WERI-Rb-1 (cell line): ENCODE measurements around the gene ATP5PO.

Experiments used
- DNase-seq: peaks from one replicate; pipeline ENCODE4 v3.0.0-alpha.2; 2020
- H3K27ac ChIP-seq: fragments of 250-450 bp; sonication (Bioruptor Pico); 2 replicates; pipeline ENCODE4 v1.5.1; 2020; ENCODE audit warnings: mild to moderate bottlenecking, moderate library complexity
- H3K27me3 ChIP-seq: fragments of 250-450 bp; sonication (Bioruptor Pico); 2 replicates; pipeline ENCODE4 v1.5.1; 2021; ENCODE audit warnings: mild to moderate bottlenecking, low read depth, moderate library complexity; ENCODE audit not compliant: insufficient read depth, severe bottlenecking
- H3K36me3 ChIP-seq: fragments of 250-450 bp; sonication (Bioruptor Pico); 2 replicates; pipeline ENCODE4 v1.5.1; 2020; ENCODE audit warnings: mild to moderate bottlenecking, moderate library complexity
- H3K4me3 ChIP-seq: 2 replicates; pipeline ENCODE4 v1.5.1; 2011; ENCODE audit warnings: low read depth, mild to moderate bottlenecking, control low read depth, low read length
- H3K9me3 ChIP-seq: fragments of 250-450 bp; sonication (Bioruptor Pico); 2 replicates; pipeline ENCODE4 v1.5.1; 2021; ENCODE audit warnings: mild to moderate bottlenecking, moderate library complexity; ENCODE audit not compliant: severe bottlenecking
- TF ChIP-seq, protein P1 (sequence below): IDR thresholded peaks from 2 replicates; pipeline ENCODE4 v1.5.1; 2011; ENCODE audit warnings: low read depth, mild to moderate bottlenecking, control low read depth, inconsistent platforms, low read length

ATP5PO gene

DNA sequence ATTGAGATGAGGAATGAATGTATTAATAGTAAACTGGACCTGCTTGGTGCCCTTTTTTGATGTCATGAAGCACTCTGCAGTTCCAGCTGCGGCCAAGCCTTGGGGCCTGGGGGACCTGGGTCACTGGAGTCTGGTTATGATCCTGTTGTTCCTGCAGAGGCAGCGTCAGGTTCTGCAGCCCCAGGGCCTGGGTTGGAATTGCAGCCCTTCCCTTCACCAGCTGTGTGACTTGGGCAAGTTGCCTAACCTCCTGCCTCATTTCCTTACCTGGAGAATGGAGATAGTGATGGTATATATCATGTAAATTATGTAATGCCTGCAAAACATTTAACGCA, 9.1 kb upstream of the ATP5PO start:
- no peaks in the 10 kb centered on the region for H3K36me3 ChIP-seq
- H3K27ac ChIP-seq: no peak overlapping the region
- H3K27me3 ChIP-seq: peaks cover 23% of the 10 kb centered on the region
- TF ChIP-seq, protein P1, sequence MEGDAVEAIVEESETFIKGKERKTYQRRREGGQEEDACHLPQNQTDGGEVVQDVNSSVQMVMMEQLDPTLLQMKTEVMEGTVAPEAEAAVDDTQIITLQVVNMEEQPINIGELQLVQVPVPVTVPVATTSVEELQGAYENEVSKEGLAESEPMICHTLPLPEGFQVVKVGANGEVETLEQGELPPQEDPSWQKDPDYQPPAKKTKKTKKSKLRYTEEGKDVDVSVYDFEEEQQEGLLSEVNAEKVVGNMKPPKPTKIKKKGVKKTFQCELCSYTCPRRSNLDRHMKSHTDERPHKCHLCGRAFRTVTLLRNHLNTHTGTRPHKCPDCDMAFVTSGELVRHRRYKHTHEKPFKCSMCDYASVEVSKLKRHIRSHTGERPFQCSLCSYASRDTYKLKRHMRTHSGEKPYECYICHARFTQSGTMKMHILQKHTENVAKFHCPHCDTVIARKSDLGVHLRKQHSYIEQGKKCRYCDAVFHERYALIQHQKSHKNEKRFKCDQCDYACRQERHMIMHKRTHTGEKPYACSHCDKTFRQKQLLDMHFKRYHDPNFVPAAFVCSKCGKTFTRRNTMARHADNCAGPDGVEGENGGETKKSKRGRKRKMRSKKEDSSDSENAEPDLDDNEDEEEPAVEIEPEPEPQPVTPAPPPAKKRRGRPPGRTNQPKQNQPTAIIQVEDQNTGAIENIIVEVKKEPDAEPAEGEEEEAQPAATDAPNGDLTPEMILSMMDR: no peak
- no peaks in the 10 kb centered on the region for H3K9me3 ChIP-seq
- no peak for DNase-seq
- no peak overlapping the region for H3K4me3 ChIP-seq

DNA sequence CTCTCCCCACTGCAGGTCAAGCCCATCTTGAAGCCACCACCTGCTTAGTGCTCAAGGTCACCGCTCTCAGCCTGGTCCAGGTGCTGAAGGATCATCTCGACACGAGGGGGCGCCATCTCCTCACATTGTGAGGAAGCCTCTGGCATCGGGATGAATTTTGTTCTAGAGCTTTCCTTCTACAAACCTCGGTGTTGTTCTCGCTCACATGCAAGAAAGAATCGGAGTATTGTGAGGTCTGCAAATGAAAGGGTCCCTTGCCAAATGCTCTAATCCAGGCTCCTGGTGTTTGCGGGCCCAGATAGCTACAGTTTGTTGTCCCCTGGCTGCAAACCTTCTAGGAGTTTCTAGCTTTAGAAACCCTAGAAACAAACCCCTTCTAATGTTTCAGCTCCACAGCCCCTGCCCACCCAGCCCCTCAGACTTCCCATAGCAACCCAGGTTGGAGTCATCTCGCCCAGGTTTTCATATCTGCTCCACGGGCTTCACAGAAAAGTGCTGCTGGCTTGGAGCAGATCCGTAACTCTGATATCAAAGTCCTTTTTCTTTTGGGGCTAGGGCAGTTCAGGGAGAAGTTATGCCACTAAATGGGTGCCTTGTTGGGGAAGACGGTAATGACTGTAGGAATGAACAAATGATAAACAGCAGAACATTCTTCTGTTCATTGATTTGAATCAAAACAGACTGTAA, 8.6 kb upstream of the ATP5PO start:
- no peaks in the 10 kb centered on the region for H3K9me3 ChIP-seq
- H3K27me3 ChIP-seq: peaks cover 23% of the 10 kb centered on the region
- DNase-seq: peak; percentile 87
- TF ChIP-seq, protein P1: peak; percentile 98
- H3K27ac ChIP-seq: no peak overlapping the region
- no peak overlapping the region for H3K4me3 ChIP-seq
- H3K36me3 ChIP-seq: no peaks in the 10 kb centered on the region

DNA sequence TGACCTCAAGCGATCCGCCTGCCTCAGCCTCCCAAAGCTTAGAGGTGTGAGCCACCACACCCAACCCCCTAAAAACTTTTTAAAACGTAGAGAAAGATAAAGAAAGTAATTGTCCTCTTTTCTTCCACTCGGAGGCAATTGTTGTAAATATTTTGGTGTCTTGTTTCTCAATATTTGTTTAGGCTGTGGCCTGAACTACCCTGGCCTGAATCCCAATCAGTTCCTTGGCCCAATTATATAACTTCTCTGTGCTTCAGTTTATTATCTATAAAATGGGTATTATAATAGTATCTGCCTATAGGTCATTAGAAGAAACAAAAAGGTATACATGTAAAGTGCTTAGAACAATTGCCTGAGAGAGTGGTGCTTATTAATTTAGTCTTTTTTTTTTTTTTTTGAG, 1.8 kb upstream of the ATP5PO start:
- H3K4me3 ChIP-seq: no peak overlapping the region
- TF ChIP-seq, protein P1: no peak
- H3K36me3 ChIP-seq: peaks cover 18% of the 10 kb centered on the region
- no peaks in the 10 kb centered on the region for H3K9me3 ChIP-seq
- no peak overlapping the region for H3K27ac ChIP-seq
- DNase-seq: no peak
- peaks cover 11% of the 10 kb centered on the region for H3K27me3 ChIP-seq

DNA sequence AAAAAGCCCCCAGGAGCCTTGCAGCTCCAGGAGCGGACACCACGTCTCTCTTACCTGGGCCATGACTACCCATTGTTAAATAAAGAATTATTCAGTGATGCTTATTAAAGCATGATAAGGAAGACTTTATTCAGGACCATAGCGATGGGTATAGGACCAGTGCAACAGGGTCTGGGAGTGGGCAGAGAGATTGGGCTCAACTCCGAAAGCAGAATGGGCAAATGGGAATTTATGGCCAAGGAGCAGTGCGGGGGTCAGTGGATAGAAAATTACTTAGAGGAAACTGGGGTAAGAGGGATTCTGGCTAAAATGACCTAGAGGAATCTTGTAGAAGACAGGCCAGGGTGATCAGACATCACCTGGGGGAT, 580 bp upstream of the ATP5PO start:
- H3K36me3 ChIP-seq: peaks cover 29% of the 10 kb centered on the region

DNA sequence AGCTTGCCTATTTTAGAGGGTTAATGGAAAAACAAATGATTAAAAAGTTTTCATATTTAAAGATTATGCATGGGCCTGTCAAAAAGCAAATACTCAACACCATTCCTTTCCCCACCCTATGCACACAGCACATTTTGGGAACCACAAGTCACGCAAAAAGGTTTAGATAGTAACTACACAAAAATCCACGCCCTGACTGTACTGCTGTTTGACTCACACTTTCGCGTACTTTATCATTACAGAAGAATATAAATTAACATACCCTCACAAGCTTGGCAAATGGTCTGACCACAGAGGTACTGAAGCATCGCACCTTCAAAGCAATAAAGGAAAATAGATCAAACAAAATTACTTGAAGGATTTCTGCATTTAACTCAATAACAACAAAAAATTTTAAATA, 1.4 kb downstream of the ATP5PO start:
- H3K27ac ChIP-seq: no peak overlapping the region
- no peaks in the 10 kb centered on the region for H3K27me3 ChIP-seq
- no peak overlapping the region for H3K4me3 ChIP-seq
- no peaks in the 10 kb centered on the region for H3K9me3 ChIP-seq
- H3K36me3 ChIP-seq: peaks cover 49% of the 10 kb centered on the region
- TF ChIP-seq, protein P1: no peak
- DNase-seq: no peak

More for the DNA sequence above, 580 bp upstream of the ATP5PO start:
- Histone ChIP-seq H3K4me3 (peak overlapping the region; percentile 88), H3K9me3 (no peaks in the 10 kb centered on the region), H3K27ac (peak overlapping the region; percentile 20), H3K27me3 (no peaks in the 10 kb centered on the region)
- DNase-seq: no peak
- TF ChIP-seq, protein P1: no peak

DNA sequence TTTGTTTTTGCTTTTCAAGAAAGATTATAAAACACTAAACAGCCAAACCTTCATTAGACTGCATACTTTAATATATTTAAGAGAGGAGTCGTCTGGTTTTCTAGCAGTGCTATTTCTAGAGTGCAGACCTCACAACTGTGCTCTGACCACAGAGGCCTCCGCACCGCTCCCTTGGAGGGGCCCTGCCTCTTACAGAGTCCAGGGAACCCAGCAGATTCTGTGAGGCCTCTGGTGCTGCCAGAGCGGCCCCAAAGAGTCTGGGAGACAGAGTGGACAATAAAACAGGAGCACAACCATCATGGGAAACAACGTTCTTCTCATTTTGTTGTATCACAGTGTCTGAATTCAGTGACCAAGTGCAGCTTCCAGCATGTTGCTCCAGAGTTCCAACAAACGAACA, 5.8 kb downstream of the ATP5PO start:
- Histone ChIP-seq H3K36me3 (peaks cover 89% of the 10 kb centered on the region), H3K4me3 (no peak overlapping the region), H3K27me3 (no peaks in the 10 kb centered on the region), H3K27ac (no peak overlapping the region), H3K9me3 (no peaks in the 10 kb centered on the region)
- DNase-seq: no peak
- TF ChIP-seq, protein P1: no peak
